ENCODE data around the gene METTL1.

Gene METTL1

GRCh38 chr12:57808351-57808750 is 36.4 kb upstream of the METTL1 start:
- H3K9me2 ChIP-seq (replicated peaks; ENCODE audit: low read depth, low read length): no peaks in the 10 kb centered on the region
- no peak overlapping the region for H3K9ac ChIP-seq (ENCODE audit: low read depth, low read length, poor library complexity, severe bottlenecking)
- no peak overlapping the region for H2AFZ ChIP-seq (ENCODE audit: low read length)
- no peaks in the 10 kb centered on the region for H3K79me2 ChIP-seq (ENCODE audit: insufficient read depth, low read length)
- no peaks in the 10 kb centered on the region for H3K27me3 ChIP-seq (ENCODE audit: insufficient read depth, low read length, poor library complexity, severe bottlenecking)
- H3K4me2 ChIP-seq (ENCODE audit: low read depth, low read length, poor library complexity, severe bottlenecking): no peak overlapping the region
- H4K20me1 ChIP-seq (ENCODE audit: insufficient read depth, low read length, poor library complexity, severe bottlenecking): no peaks in the 10 kb centered on the region
- no peaks in the 10 kb centered on the region for H3K9me3 ChIP-seq (ENCODE audit: insufficient read depth, low read depth, low read length)
- no peak overlapping the region for H3K4me3 ChIP-seq (ENCODE audit: low read length, poor library complexity, severe bottlenecking)
- H3F3A ChIP-seq (ENCODE audit: low read depth): no peaks in the 10 kb centered on the region
- TF ChIP-seq EZH2phosphoT487 (IDR thresholded peaks at IDR 0.05; ENCODE audit: borderline replicate concordance): no peak
- no peak for TF ChIP-seq CTCF (conservative IDR thresholded peaks at IDR 0.05; ENCODE audit: low read length)
- H3K4me1 ChIP-seq (ENCODE audit: insufficient read depth, low read length, poor library complexity, severe bottlenecking): no peaks in the 10 kb centered on the region
- peaks cover 11% of the 10 kb centered on the region; the same call in 1 of the 2 replicates for H3K36me3 ChIP-seq (ENCODE audit: insufficient read depth, low read length)

DNA sequence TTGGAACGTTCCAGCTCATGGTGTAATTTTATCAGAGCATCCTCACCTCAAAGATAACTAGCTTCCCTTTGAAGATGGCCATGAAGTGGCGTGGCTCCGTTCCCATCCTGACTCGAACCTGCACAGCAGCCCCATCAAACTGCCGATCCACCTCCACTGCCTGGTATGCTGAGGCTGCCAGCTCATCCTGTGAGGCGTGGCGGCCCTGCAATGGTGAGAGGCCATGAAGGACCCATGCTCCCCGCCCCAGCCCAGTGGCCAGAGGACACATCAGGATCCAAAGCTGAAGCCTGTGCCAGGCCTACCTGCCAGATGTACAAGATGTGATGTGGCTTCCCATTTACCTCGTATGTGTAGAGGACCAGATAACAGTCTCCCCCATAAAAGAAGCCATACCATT is 35.4 kb upstream of the METTL1 start:
- Histone ChIP-seq H3K36me3 (ENCODE audit: insufficient read depth, low read length) (peaks cover 17% of the 10 kb centered on the region; the same call in 1 of the 2 replicates), H3F3A (ENCODE audit: low read depth) (no peaks in the 10 kb centered on the region), H3K4me3 (ENCODE audit: low read length, poor library complexity, severe bottlenecking) (no peak overlapping the region), H3K27me3 (ENCODE audit: insufficient read depth, low read length, poor library complexity, severe bottlenecking) (no peaks in the 10 kb centered on the region), H3K9me3 (ENCODE audit: insufficient read depth, low read depth, low read length) (no peaks in the 10 kb centered on the region), H3K4me2 (ENCODE audit: low read depth, low read length, poor library complexity, severe bottlenecking) (no peak overlapping the region), H3K9me2 (replicated peaks; ENCODE audit: low read depth, low read length) (no peaks in the 10 kb centered on the region), H3K79me2 (ENCODE audit: insufficient read depth, low read length) (no peaks in the 10 kb centered on the region), H4K20me1 (ENCODE audit: insufficient read depth, low read length, poor library complexity, severe bottlenecking) (no peaks in the 10 kb centered on the region), H3K4me1 (ENCODE audit: insufficient read depth, low read length, poor library complexity, severe bottlenecking) (no peaks in the 10 kb centered on the region), H3K9ac (ENCODE audit: low read depth, low read length, poor library complexity, severe bottlenecking) (no peak overlapping the region), H2AFZ (ENCODE audit: low read length) (no peak overlapping the region)
- TF ChIP-seq EZH2phosphoT487 (IDR thresholded peaks at IDR 0.05; ENCODE audit: borderline replicate concordance) (no peak), CTCF (conservative IDR thresholded peaks at IDR 0.05; ENCODE audit: low read length) (no peak)

DNA sequence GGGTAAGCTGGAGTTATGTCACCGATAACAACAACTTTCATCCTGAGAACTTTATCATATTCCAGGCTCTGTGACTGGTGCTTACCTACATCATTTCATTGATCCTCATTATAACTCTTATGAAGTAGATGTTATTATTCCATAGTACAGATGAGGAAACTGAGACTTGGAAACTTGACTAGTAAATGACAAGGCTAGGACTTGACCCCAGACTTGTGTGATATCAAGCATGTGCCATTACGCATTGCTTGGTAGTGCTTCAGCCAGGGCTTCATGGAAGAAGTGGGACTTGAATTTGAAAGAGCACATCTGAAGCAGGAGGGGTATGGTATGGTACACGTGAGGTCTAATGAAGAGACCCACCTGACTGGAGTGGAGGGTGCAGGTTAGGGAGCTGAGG is 34.8 kb upstream of the METTL1 start:
- TF ChIP-seq EZH2phosphoT487 (IDR thresholded peaks at IDR 0.05; ENCODE audit: borderline replicate concordance) (no peak), CTCF (conservative IDR thresholded peaks at IDR 0.05; ENCODE audit: low read length) (no peak)
- no peak overlapping the region for H3K4me3 ChIP-seq (ENCODE audit: low read length, poor library complexity, severe bottlenecking)

More for the DNA sequence above, 34.8 kb upstream of the METTL1 start:
- Histone ChIP-seq H3K9me3 (ENCODE audit: insufficient read depth, low read depth, low read length) (no peaks in the 10 kb centered on the region), H3K79me2 (ENCODE audit: insufficient read depth, low read length) (no peaks in the 10 kb centered on the region), H3K9ac (ENCODE audit: low read depth, low read length, poor library complexity, severe bottlenecking) (no peak overlapping the region), H3K27me3 (ENCODE audit: insufficient read depth, low read length, poor library complexity, severe bottlenecking) (no peaks in the 10 kb centered on the region), H2AFZ (ENCODE audit: low read length) (no peak overlapping the region), H3K4me1 (ENCODE audit: insufficient read depth, low read length, poor library complexity, severe bottlenecking) (no peaks in the 10 kb centered on the region), H4K20me1 (ENCODE audit: insufficient read depth, low read length, poor library complexity, severe bottlenecking) (no peaks in the 10 kb centered on the region), H3K4me2 (ENCODE audit: low read depth, low read length, poor library complexity, severe bottlenecking) (no peak overlapping the region), H3K36me3 (ENCODE audit: insufficient read depth, low read length) (peaks cover 17% of the 10 kb centered on the region; the same call in 1 of the 2 replicates), H3F3A (ENCODE audit: low read depth) (no peaks in the 10 kb centered on the region), H3K9me2 (replicated peaks; ENCODE audit: low read depth, low read length) (no peaks in the 10 kb centered on the region)

Measured in Loucy (cell line).